ENCODE measurements around the gene KPNA4. TPM values are rescaled to one million over a fixed set of nuclear protein-coding genes. Genes with fewer than 3 reads are reported as not detected.

The KPNA4 gene
- total RNA-seq, 1 donor from 2014 or later = 61.5 TPM

DNA sequence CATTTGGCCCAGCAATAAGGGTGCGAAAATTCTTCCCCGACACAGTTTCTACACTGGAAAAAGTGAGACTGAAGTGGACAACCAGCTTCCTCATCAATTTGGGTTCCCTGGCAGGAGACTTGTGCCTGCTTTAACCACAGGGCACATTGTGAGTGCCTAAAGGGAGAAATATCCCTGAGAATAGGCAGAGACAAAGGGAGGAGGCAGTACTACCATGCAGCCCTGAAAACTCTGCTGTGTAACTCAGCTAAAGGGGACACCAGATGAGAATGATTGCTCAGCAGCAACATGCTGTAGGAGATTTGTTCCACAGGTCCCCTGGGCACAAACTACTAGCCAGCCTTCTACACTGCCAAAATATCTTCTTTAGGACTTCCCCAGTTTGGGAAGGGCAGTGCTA lies 15.6 kb upstream of the KPNA4 start:
- H3K27ac Mint-ChIP-seq (ENCODE audit: unreplicated experiment) = no peak overlapping the region
- H3K4me3 Mint-ChIP-seq (ENCODE audit: unreplicated experiment) = no peak overlapping the region
- TF ChIP-seq, protein P1, sequence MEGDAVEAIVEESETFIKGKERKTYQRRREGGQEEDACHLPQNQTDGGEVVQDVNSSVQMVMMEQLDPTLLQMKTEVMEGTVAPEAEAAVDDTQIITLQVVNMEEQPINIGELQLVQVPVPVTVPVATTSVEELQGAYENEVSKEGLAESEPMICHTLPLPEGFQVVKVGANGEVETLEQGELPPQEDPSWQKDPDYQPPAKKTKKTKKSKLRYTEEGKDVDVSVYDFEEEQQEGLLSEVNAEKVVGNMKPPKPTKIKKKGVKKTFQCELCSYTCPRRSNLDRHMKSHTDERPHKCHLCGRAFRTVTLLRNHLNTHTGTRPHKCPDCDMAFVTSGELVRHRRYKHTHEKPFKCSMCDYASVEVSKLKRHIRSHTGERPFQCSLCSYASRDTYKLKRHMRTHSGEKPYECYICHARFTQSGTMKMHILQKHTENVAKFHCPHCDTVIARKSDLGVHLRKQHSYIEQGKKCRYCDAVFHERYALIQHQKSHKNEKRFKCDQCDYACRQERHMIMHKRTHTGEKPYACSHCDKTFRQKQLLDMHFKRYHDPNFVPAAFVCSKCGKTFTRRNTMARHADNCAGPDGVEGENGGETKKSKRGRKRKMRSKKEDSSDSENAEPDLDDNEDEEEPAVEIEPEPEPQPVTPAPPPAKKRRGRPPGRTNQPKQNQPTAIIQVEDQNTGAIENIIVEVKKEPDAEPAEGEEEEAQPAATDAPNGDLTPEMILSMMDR (IDR thresholded peaks at IDR 0.05; ENCODE audit: partially characterized antibody, unreplicated experiment) = no peak
- peaks cover 2% of the 10 kb centered on the region for H3K9me3 Mint-ChIP-seq (ENCODE audit: unreplicated experiment)
- peaks cover 9% of the 10 kb centered on the region for H3K36me3 Mint-ChIP-seq (ENCODE audit: unreplicated experiment)
- no peaks in the 10 kb centered on the region for H3K4me1 Mint-ChIP-seq (ENCODE audit: low read depth, unreplicated experiment)
- DNase-seq = no peak
- peaks cover 2% of the 10 kb centered on the region for H3K27me3 Mint-ChIP-seq (ENCODE audit: unreplicated experiment)

DNA sequence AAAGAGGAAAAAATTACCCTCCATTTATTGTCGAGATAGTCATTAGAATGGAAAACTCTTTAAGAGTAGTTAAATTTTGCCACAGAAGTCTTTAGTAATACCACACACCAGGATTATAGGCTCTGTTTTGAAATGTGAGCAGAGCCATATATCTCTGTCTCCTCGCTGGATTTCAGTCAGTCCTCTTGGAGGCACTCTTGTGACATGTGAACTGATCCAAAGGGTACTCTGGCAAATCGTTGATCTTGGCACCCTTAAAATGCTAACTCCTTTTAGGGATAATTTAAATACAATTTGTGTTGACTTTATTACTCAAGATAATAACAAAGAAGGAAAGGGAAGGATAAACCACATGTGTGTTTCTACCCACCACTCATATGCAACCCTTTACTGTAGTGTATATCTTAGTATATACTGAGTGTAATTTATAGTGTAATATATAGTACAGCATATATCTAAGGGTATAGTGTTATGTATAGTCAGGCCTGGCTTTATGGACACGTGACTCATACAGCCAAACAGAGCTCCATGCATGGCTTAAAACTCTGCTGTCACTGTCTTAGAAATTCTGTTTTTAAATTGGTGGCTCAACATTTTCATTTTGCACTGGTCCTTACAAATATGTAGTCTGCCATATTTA lies 12.3 kb upstream of the KPNA4 start:
- TF ChIP-seq, protein P1 (IDR thresholded peaks at IDR 0.05; ENCODE audit: partially characterized antibody, unreplicated experiment) = no peak
- Mint-ChIP-seq H3K4me3 (ENCODE audit: unreplicated experiment) (no peak overlapping the region), H3K4me1 (ENCODE audit: low read depth, unreplicated experiment) (no peaks in the 10 kb centered on the region), H3K27ac (ENCODE audit: unreplicated experiment) (no peak overlapping the region), H3K36me3 (ENCODE audit: unreplicated experiment) (peaks cover 13% of the 10 kb centered on the region), H3K27me3 (ENCODE audit: unreplicated experiment) (no peaks in the 10 kb centered on the region), H3K9me3 (ENCODE audit: unreplicated experiment) (peaks cover 3% of the 10 kb centered on the region)
- no peak for DNase-seq

- Mint-ChIP-seq H3K36me3 (ENCODE audit: unreplicated experiment) (peaks cover 13% of the 10 kb centered on the region), H3K27me3 (ENCODE audit: unreplicated experiment) (no peaks in the 10 kb centered on the region), H3K9me3 (ENCODE audit: unreplicated experiment) (peaks cover 3% of the 10 kb centered on the region), H3K27ac (ENCODE audit: unreplicated experiment) (no peak overlapping the region), H3K4me3 (ENCODE audit: unreplicated experiment) (no peak overlapping the region), H3K4me1 (ENCODE audit: low read depth, unreplicated experiment) (no peaks in the 10 kb centered on the region)
- DNase-seq = no peak
- TF ChIP-seq, protein P1 (IDR thresholded peaks at IDR 0.05; ENCODE audit: partially characterized antibody, unreplicated experiment) = no peak
These were observed 11.7 kb upstream of the KPNA4 start for GRCh38 chr3:160577093-160577492.

- no peaks in the 10 kb centered on the region for H3K27me3 Mint-ChIP-seq (ENCODE audit: unreplicated experiment)
- no peaks in the 10 kb centered on the region for H3K4me1 Mint-ChIP-seq (ENCODE audit: low read depth, unreplicated experiment)
- TF ChIP-seq, protein P1 (IDR thresholded peaks at IDR 0.05; ENCODE audit: partially characterized antibody, unreplicated experiment) = no peak
- peaks cover 3% of the 10 kb centered on the region for H3K9me3 Mint-ChIP-seq (ENCODE audit: unreplicated experiment)
- DNase-seq = no peak
- peaks cover 8% of the 10 kb centered on the region for H3K36me3 Mint-ChIP-seq (ENCODE audit: unreplicated experiment)
- H3K27ac Mint-ChIP-seq (ENCODE audit: unreplicated experiment) = no peak overlapping the region
- H3K4me3 Mint-ChIP-seq (ENCODE audit: unreplicated experiment) = no peak overlapping the region
These were observed 11.2 kb upstream of the KPNA4 start for GRCh38 chr3:160576621-160577020.

DNA sequence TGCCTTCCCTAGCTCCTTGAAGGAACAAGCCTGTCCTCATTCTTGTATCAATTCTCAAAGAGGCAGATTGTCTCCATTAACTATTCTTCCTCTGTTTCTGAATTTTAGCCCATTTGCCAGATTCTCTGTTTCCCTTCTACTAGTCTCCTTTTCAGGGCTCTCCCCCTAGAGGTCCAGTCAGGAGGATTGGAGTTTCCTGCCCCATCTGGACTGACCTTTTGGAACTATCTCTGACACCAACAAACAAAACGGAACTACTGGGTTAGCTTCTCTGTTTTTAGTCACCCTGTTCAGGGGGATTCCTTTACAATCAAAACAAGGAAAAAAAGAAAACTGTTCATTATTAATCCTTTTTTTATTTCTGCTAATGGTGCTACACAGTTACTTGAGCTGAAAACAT lies 10.2 kb upstream of the KPNA4 start:
- Mint-ChIP-seq H3K4me3 (ENCODE audit: unreplicated experiment) (no peak overlapping the region), H3K9me3 (ENCODE audit: unreplicated experiment) (peaks cover 2% of the 10 kb centered on the region), H3K36me3 (ENCODE audit: unreplicated experiment) (peaks cover 4% of the 10 kb centered on the region), H3K27ac (ENCODE audit: unreplicated experiment) (no peak overlapping the region), H3K27me3 (ENCODE audit: unreplicated experiment) (no peaks in the 10 kb centered on the region), H3K4me1 (ENCODE audit: low read depth, unreplicated experiment) (no peaks in the 10 kb centered on the region)
- DNase-seq = no peak
- TF ChIP-seq, protein P1 (IDR thresholded peaks at IDR 0.05; ENCODE audit: partially characterized antibody, unreplicated experiment) = no peak

All from glutamatergic neuron (in vitro differentiated cells).